Cardiac muscle cell (in vitro differentiated cells and primary cell): ENCODE measurements around the gene NFIA. TPM values are rescaled to one million over a fixed set of nuclear protein-coding genes. Genes with fewer than 3 reads are reported as not detected.

Experiments used
- DNase-seq, 2 donors: peaks; one replicate each; pipeline versions ENCODE4 v3.0.0 to v3.0.0-alpha.2; 2010 to 2017; ENCODE audit warnings: low read depth in 1 of 2, low spot score in 1 of 2
- H3K27ac ChIP-seq: fragments of 200-600 bp; sonication (generic); 2 replicates; pipeline ENCODE4 v1.5.1; 2016
- H3K27me3 ChIP-seq: fragments of 200-600 bp; sonication (generic); 2 replicates; pipeline ENCODE4 v1.6.0; 2016; ENCODE audit warnings: control low read depth
- H3K36me3 ChIP-seq: fragments of 200-600 bp; sonication (generic); 2 replicates; pipeline ENCODE4 v1.5.1; 2016; ENCODE audit warnings: control low read depth
- H3K4me1 ChIP-seq: fragments of 200-600 bp; sonication (generic); 2 replicates; pipeline ENCODE4 v1.8.1; 2017; ENCODE audit warnings: low read depth, mild to moderate bottlenecking, mixed run types
- H3K4me3 ChIP-seq: fragments of 200-600 bp; sonication (generic); 2 replicates; pipeline ENCODE4 v1.5.1; 2016; ENCODE audit warnings: mild to moderate bottlenecking
- H3K9me3 ChIP-seq: fragments of 200-600 bp; sonication (generic); 2 replicates; pipeline ENCODE4 v1.5.1; 2017; ENCODE audit warnings: low read depth, mild to moderate bottlenecking, control low read depth
- CTCF ChIP-seq: IDR thresholded peaks from 2 replicates; pipeline ENCODE4 v1.5.1; 2012; ENCODE audit warnings: low read depth, mild to moderate bottlenecking, low read length
- polyA plus RNA-seq: library from polyadenylated mRNA; unstranded; fragments of >200 nt; fragmentation: Nextera tagmentation; extraction: Ambion mirVana; gene quantifications from 2 replicates; pipeline ENCODE4 v1.2.1, GENCODE V29; 2016
- total RNA-seq: library from RNA; depleted of rRNA; stranded (reverse); fragments of >200 nt; gene quantifications from 2 replicates; pipeline ENCODE4 v1.2.3, GENCODE V29; 2016

NFIA gene
- total and polyA plus RNA-seq, 2 experiments from 2014 or later, result 10.1 to 12.0 TPM

- no peaks in the 10 kb centered on the region for H3K9me3 ChIP-seq
- DNase-seq, result no peak
- H3K36me3 ChIP-seq, result no peaks in the 10 kb centered on the region
- no peak overlapping the region for H3K27ac ChIP-seq
- no peaks in the 10 kb centered on the region for H3K27me3 ChIP-seq
- peaks cover 3% of the 10 kb centered on the region for H3K4me1 ChIP-seq
- H3K4me3 ChIP-seq, result no peak overlapping the region
- TF ChIP-seq CTCF, result no peak
These were observed 152.2 kb downstream of the NFIA start for GRCh38 chr1:61234587-61234919.

- Histone ChIP-seq H3K4me3 (no peak overlapping the region), H3K4me1 (peaks cover 3% of the 10 kb centered on the region)
- TF ChIP-seq CTCF, result no peak
These were observed 154.8 kb downstream of the NFIA start for GRCh38 chr1:61237147-61237546.

GRCh38 chr1:61237659-61238358, 155.4 kb downstream of the NFIA start:
- no peaks in the 10 kb centered on the region for H3K27me3 ChIP-seq
- H3K36me3 ChIP-seq, result no peaks in the 10 kb centered on the region
- H3K4me1 ChIP-seq, result peaks cover 3% of the 10 kb centered on the region
- no peak for DNase-seq
- no peak overlapping the region for H3K27ac ChIP-seq
- TF ChIP-seq CTCF, result no peak
- no peaks in the 10 kb centered on the region for H3K9me3 ChIP-seq
- no peak overlapping the region for H3K4me3 ChIP-seq

More at GRCh38 chr1:61237147-61237546, 154.8 kb downstream of the NFIA start:
- Histone ChIP-seq H3K27ac (no peak overlapping the region), H3K27me3 (no peaks in the 10 kb centered on the region), H3K9me3 (no peaks in the 10 kb centered on the region), H3K36me3 (no peaks in the 10 kb centered on the region)
- DNase-seq, result no peak

GRCh38 chr1:61238359-61238665, 156.0 kb downstream of the NFIA start:
- Histone ChIP-seq H3K9me3 (no peaks in the 10 kb centered on the region), H3K27me3 (no peaks in the 10 kb centered on the region), H3K4me1 (peaks cover 3% of the 10 kb centered on the region), H3K4me3 (no peak overlapping the region), H3K27ac (no peak overlapping the region), H3K36me3 (no peaks in the 10 kb centered on the region)
- DNase-seq, result no peak
- TF ChIP-seq CTCF, result no peak

- H3K4me1 ChIP-seq, result peaks cover 3% of the 10 kb centered on the region
- no peak overlapping the region for H3K4me3 ChIP-seq
- no peak for TF ChIP-seq CTCF
- H3K27me3 ChIP-seq, result no peaks in the 10 kb centered on the region
- no peaks in the 10 kb centered on the region for H3K36me3 ChIP-seq
- H3K27ac ChIP-seq, result no peak overlapping the region
- no peak for DNase-seq
- no peaks in the 10 kb centered on the region for H3K9me3 ChIP-seq
These were observed 158.5 kb downstream of the NFIA start for GRCh38 chr1:61240878-61241277.
